Keratinocyte (primary cell): ENCODE data around the gene CA11. TPM values are rescaled to one million over a fixed set of nuclear protein-coding genes. Genes with fewer than 3 reads are reported as not detected.

Experiments
- DNase-seq: peaks from one replicate; pipeline ENCODE4 v3.0.0-alpha.2; 2011; ENCODE audit warnings: low read depth, missing footprints, low spot score
- FAIRE-seq: peaks from 2 replicates; lab custom pipeline; 2011; peaks lifted over from hg19 to GRCh38; lab: Jason Lieb, UNC
- H2AFZ ChIP-seq: 2 replicates; pipeline ENCODE4 v1.6.0; 2012; ENCODE audit warnings: low read length, control low read depth, inconsistent platforms; ENCODE audit not compliant: control insufficient read depth
- H3K27ac ChIP-seq: 2 replicates; pipeline ENCODE4 v1.5.1; 2011; ENCODE audit warnings: low read length; ENCODE audit not compliant: control insufficient read depth, insufficient read depth
- H3K27me3 ChIP-seq: 3 replicates; pipeline ENCODE4 v1.6.0; 2011; ENCODE audit warnings: low read length; ENCODE audit not compliant: control insufficient read depth, insufficient read depth; ENCODE audit errors: extremely low read depth
- H3K36me3 ChIP-seq, 2 experiments: 2 replicates in 1 of 2; 3 replicates in 1 of 2; pipeline ENCODE4 v1.5.1; 2011; ENCODE audit warnings: low read length in 2 of 2, mild to moderate bottlenecking in 1 of 2; ENCODE audit not compliant: control insufficient read depth in 2 of 2, insufficient read depth in 2 of 2; ENCODE audit errors: extremely low read depth in 1 of 2
- H3K4me1 ChIP-seq: 3 replicates; pipeline ENCODE4 v1.5.1; 2011; ENCODE audit warnings: low read length; ENCODE audit not compliant: control insufficient read depth, insufficient read depth; ENCODE audit errors: extremely low read depth
- H3K4me2 ChIP-seq: 3 replicates; pipeline ENCODE4 v1.6.0; 2011; ENCODE audit warnings: low read depth, low read length; ENCODE audit not compliant: control insufficient read depth, insufficient read depth; ENCODE audit errors: extremely low read depth
- H3K4me3 ChIP-seq, 3 experiments: fragments of 200-600 bp in 1 of 3; sonication (generic) in 1 of 3; 2 replicates in 2 of 3; 3 replicates in 1 of 3; pipeline ENCODE4 v1.5.1; 2011 to 2016; ENCODE audit warnings: low read length in 3 of 3, mild to moderate bottlenecking in 3 of 3, control low read depth in 2 of 3, inconsistent platforms in 1 of 3, low read depth in 1 of 3, mixed read lengths in 1 of 3, mixed run types in 1 of 3, moderate library complexity in 1 of 3; ENCODE audit not compliant: control insufficient read depth in 2 of 3, insufficient read depth in 2 of 3; ENCODE audit errors: extremely low read depth in 1 of 3
- H3K79me2 ChIP-seq: 2 replicates; pipeline ENCODE4 v1.6.0; 2012; ENCODE audit warnings: low read length; ENCODE audit not compliant: control insufficient read depth, insufficient read depth
- H3K9ac ChIP-seq: 3 replicates; pipeline ENCODE4 v1.6.0; 2011; ENCODE audit warnings: low read length; ENCODE audit not compliant: control insufficient read depth, insufficient read depth; ENCODE audit errors: extremely low read depth
- H3K9me1 ChIP-seq: 3 replicates; pipeline ENCODE4 v1.6.0; 2011; ENCODE audit warnings: low read length; ENCODE audit not compliant: control insufficient read depth, insufficient read depth; ENCODE audit errors: extremely low read depth
- H3K9me3 ChIP-seq: 2 replicates; pipeline ENCODE4 v1.5.1; 2012; ENCODE audit warnings: low read depth, low read length; ENCODE audit not compliant: control insufficient read depth
- H4K20me1 ChIP-seq: 3 replicates; pipeline ENCODE4 v1.6.0; 2011; ENCODE audit warnings: low read length; ENCODE audit not compliant: control insufficient read depth, insufficient read depth; ENCODE audit errors: extremely low read depth
- EZH2 ChIP-seq: IDR thresholded peaks from one replicate; pipeline ENCODE4 v1.6.1; 2012; ENCODE audit warnings: inconsistent platforms, mild to moderate bottlenecking, low read length, moderate library complexity
- dilution Hi-C: fragments of 300-500 bp; cut with MboI; formaldehyde crosslinking; loops from one replicate; pipeline ENCODE4 v1.7.0; 2020; ENCODE audit warnings: low sequenced_read_pairs; ENCODE audit not compliant: extremely low pct_ligation_motif_present
- polyA plus RNA-seq, 5 experiments: library from polyadenylated mRNA; depleted of rRNA in 3 of 5; stranded (reverse) in 3 of 5; stranded (forward) in 1 of 5; unstranded in 1 of 5; fragments of >200 nt; gene quantifications; 1 replicate in 1 of 5; 2 replicates in 3 of 5; 3 replicates in 1 of 5; pipeline versions ENCODE4 v1.2.1 to v1.2.3, GENCODE V29; 2011 to 2012; ENCODE audit warnings: missing spikeins in 2 of 5, low read depth in 1 of 5, low replicate concordance in 1 of 5
- TF ChIP-seq, protein P1 (sequence below), 3 experiments: IDR thresholded peaks in 1 of 3; conservative IDR thresholded peaks in 1 of 3; optimal IDR thresholded peaks in 1 of 3; 2 replicates in 2 of 3; 3 replicates in 1 of 3; pipeline versions ENCODE3 to v1.5.1; 2011; ENCODE audit warnings: low read length in 3 of 3, mild to moderate bottlenecking in 3 of 3, moderate library complexity in 2 of 3, control low read depth in 1 of 3, inconsistent platforms in 1 of 3; ENCODE audit not compliant: insufficient read depth in 2 of 3; ENCODE audit errors: extremely low read depth in 1 of 3

Gene CA11
- polyA plus RNA-seq, 1 donor (not counting 4 experiments of a cell fraction or from before 2014, with no cell fraction given), result 1.6 TPM

DNA sequence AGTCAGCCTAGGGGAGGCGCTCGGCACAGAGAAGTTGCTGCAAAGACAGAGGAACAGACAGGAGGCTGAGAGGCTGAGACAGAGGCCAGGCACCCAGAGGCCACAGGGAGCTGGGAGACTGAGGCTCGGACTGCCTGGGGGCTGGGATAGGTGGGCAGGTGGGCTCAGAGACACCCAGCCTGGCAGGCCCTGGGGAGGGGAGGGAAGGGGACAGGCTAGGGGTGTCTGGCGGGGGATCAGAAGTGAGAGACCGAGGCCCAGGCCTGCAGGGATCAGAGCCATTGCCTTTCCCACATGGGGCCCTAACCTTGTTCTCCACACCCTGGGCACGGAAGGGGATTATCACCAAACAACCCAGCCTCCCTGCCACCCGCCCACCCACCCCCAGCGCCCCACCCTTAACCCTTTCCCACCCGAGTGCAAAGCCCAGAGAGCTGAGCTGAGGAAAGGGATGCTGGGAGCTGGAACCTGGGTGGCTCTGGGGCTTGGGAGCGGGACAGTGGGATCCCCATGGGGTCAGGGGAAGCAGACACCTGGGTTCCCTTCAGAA lies 25.5 kb upstream of the CA11 start:
- dilution Hi-C loops, result no loop called here
- DNase-seq, result no peak

DNA sequence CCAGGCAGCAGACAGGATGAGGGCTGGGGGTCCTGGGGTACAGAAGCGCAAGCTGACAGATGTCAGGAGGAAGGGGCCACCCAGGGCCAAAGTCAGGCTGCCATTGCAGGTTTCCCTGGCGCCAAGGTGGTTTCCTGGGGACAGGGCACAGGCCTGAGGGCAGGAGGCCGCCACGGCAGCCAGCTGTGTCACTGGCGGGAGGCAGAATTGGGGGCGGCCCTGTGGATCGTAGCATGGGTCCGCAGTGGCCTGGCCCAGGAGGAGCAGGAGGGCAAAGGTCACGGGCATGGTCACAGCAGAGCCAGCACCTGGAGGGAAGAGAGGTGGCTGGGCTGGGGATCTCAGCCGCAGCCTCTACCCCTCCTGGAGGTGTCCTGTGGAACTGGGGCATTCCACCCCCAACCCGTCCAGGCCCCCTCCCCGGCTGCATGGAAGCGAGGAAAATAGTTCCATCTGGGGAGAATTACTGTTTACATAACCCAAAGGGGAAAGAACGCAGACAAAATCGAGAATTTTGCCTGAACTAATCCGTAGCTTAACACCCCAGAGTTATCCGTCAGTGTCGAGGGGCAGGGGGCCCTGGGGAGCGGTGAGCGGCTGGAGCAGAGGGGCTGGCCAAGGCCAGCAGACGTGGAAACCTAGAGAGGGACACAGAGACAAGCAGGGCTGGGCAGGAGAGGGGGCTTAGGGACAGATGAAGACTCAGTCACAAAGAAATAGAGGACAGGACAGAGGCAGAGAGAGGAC lies 24.9 kb upstream of the CA11 start:
- Histone ChIP-seq H3K79me2 (no peaks in the 10 kb centered on the region), H3K27ac (no peak overlapping the region), H3K9me1 (no peaks in the 10 kb centered on the region), H3K36me3 (no peaks in the 10 kb centered on the region), H2AFZ (no peak overlapping the region), H3K27me3 (no peaks in the 10 kb centered on the region), H3K9ac (no peak overlapping the region), H3K9me3 (no peaks in the 10 kb centered on the region), H3K4me2 (no peak overlapping the region), H4K20me1 (no peaks in the 10 kb centered on the region), H3K4me1 (no peaks in the 10 kb centered on the region), H3K4me3 (no peak overlapping the region)
- TF ChIP-seq, protein P1, sequence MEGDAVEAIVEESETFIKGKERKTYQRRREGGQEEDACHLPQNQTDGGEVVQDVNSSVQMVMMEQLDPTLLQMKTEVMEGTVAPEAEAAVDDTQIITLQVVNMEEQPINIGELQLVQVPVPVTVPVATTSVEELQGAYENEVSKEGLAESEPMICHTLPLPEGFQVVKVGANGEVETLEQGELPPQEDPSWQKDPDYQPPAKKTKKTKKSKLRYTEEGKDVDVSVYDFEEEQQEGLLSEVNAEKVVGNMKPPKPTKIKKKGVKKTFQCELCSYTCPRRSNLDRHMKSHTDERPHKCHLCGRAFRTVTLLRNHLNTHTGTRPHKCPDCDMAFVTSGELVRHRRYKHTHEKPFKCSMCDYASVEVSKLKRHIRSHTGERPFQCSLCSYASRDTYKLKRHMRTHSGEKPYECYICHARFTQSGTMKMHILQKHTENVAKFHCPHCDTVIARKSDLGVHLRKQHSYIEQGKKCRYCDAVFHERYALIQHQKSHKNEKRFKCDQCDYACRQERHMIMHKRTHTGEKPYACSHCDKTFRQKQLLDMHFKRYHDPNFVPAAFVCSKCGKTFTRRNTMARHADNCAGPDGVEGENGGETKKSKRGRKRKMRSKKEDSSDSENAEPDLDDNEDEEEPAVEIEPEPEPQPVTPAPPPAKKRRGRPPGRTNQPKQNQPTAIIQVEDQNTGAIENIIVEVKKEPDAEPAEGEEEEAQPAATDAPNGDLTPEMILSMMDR (optimal IDR thresholded peaks at IDR 0.05 in 1 of 3, IDR thresholded peaks at IDR 0.05 in 1 of 3, conservative IDR thresholded peaks at IDR 0.05 in 1 of 3; ENCODE audit: extremely low read depth in 1 of 3, insufficient read depth in 2 of 3, low read length in 3 of 3), result no peak
- no peak for TF ChIP-seq EZH2
- FAIRE-seq, result no peak
- DNase-seq, result no peak
- dilution Hi-C loops, result no loop called here

More for the DNA sequence above, 25.5 kb upstream of the CA11 start:
- Histone ChIP-seq H3K4me2 (no peak overlapping the region), H3K4me1 (no peaks in the 10 kb centered on the region), H3K27ac (no peak overlapping the region), H3K4me3 (no peak overlapping the region), H3K79me2 (no peaks in the 10 kb centered on the region), H4K20me1 (no peaks in the 10 kb centered on the region), H3K36me3 (no peaks in the 10 kb centered on the region), H3K9me1 (no peaks in the 10 kb centered on the region), H3K9ac (no peak overlapping the region), H3K9me3 (no peaks in the 10 kb centered on the region), H3K27me3 (no peaks in the 10 kb centered on the region), H2AFZ (no peak overlapping the region)
- TF ChIP-seq EZH2, result no peak
- TF ChIP-seq, protein P1 (optimal IDR thresholded peaks at IDR 0.05 in 1 of 3, IDR thresholded peaks at IDR 0.05 in 1 of 3, conservative IDR thresholded peaks at IDR 0.05 in 1 of 3; ENCODE audit: extremely low read depth in 1 of 3, insufficient read depth in 2 of 3, low read length in 3 of 3), result no peak
- no peak for FAIRE-seq
